GM21576 (cell line): ENCODE measurements around the gene MBOAT1.
A peak's percentile ranks its signal among the peaks of the same experiment; 100 is the strongest.

ENCODE experiments used
- ATAC-seq: cut with Tn5 transposase; IDR thresholded peaks from one replicate; pipeline ENCODE4 v1.9.1; 2021; ENCODE audit warnings: mild to moderate bottlenecking, moderate library complexity; ENCODE audit not compliant: unreplicated experiment

Gene MBOAT1

DNA sequence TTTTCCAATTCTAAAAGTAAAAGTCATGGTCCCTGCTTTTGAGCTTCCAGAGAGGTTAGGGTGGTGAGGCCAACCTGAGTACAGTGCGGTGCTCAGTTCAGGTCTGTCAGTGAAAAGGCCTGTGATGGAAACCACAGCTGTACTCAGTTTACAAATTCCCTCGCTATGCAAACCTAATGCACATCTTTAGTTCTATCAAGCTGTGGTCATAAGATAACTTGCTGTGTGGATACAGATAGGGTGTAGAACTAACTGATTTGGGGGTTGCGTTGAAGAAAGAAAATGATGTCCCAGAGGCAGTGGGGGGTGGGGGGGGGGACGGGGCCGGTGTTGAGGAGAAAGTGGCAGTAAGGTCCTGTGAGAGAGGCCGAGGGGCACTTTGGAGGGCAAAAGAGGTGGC is 22.8 kb upstream of the MBOAT1 start:
- ATAC-seq, result no peak

DNA sequence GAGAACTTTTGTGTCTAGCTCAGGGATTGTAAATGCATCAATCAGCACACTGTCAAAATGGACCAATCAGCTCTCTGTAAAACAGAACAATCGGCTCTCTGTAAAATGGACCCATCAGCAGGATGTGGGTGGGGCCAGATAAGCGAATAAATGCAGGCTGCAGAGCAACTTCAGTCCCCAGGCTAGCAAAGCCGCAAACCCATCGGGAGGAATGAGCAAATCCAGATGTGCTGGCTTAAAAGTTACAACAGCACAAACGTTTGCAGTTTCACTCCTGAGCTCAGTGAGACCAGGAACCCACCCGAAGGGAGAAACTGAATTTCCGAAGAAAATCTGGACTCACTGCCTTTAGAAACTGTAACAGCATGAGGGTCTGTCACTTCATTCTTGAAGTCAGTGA is 21.9 kb upstream of the MBOAT1 start:
- ATAC-seq, result no peak

DNA sequence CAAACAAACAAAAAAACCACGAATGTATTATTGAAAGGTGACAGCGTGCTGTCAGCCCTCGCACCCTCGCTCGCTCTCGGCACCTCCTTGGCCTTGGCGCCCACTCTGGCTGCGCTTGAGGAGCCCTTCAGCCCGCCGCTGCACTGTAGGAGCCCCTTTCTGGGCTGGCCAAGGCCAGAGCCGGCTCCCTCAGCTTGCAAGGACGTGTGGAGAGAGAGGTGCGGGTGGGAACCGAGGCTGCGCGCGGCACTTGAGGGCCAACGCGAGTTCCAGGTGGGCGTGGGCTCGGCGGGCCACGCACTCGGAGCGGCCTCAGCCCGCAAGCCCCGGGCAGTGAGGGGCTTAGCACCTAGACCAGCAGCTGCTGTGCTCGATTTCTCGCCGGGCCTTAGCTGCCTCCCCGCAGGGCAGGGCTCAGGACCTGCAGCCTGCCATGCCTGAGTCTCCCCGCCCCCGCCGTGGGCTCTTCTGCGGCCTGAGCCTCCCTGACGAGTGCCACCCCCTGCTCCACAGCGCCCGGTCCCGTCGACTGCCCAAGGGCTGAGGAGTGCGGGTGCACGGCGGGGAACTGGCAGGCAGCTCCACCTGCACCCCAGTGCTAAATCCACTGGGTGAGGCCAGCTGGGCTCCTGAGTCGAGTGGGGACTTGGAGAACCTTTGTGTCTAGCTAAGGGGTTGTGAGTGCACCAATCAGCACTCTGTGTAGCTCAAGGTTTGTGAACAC is 20.9 kb upstream of the MBOAT1 start:
- no peak for ATAC-seq

DNA sequence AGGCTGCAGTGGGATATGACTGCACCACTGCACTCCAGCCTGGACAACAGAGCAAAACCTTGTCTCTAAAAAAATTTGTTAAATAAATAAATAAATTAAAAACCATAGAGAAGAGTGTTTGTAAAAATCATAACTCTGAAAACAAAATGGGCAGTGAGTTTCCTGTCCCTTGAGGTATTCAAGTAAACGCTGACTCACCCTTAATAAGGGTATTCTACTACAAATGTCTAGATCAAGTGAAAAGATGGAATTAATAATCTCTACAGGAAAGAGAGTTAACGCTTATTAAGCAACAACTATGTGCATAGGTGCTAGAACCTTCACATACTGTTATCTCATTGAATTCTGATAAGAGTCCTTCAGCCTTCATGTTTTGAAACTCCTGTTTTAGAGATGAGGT is 19.9 kb upstream of the MBOAT1 start:
- no peak for ATAC-seq

DNA sequence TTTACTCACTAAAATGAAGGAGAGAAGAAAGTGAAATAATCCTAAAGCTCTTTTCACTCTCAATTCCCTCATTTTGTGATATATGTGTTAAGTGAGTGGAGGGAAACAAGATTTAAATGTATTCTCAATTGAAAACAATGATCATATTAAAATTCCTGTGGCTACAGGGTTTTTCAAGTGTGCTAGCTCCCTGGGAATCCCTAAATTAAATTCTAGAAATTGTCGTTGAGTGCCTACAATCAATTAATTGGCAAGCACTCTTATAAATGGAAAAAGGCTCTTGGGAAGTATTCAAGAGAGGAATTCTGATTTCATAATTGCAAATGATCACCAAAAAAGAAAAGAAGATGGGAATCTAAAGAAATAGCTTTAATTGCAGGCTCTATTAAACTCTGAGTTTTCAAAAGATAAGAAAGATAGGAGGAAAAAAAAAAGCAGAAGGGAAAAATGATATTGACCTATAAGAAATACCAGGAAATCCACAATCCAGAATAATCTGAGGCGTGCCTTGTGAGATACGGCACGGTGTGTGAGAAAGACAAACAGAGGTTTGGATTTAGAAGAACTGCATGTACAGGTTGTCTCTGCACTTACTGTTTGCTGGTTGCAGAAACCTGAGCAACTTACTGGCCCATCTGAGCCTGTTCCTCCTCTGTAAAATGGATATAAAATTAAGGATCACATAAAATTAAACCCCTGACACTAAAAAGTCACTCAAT is 18.3 kb upstream of the MBOAT1 start:
- no peak for ATAC-seq

DNA sequence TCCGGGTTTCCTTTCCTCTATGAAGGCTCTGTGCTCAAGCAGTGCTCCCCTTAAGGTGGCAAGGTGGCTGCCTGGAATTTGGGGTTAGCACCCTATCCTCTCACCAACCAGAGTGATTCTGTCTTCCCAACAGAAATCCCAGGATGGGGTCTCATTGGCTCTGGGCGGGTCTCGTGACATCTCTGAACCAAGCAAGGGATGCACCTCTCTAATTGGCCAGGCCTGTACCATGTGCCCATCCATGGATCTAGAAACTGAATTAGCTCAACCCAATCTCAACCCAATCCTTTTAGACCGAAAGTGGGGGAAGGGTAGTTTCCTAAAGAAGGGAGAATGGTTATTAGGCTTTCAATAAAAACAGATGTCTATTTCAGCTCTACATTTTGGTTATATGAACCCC is 17.6 kb upstream of the MBOAT1 start:
- no peak for ATAC-seq

- no peak for ATAC-seq
These were observed 15.1 kb upstream of the MBOAT1 start for GRCh38 chr6:20227350-20227749.

DNA sequence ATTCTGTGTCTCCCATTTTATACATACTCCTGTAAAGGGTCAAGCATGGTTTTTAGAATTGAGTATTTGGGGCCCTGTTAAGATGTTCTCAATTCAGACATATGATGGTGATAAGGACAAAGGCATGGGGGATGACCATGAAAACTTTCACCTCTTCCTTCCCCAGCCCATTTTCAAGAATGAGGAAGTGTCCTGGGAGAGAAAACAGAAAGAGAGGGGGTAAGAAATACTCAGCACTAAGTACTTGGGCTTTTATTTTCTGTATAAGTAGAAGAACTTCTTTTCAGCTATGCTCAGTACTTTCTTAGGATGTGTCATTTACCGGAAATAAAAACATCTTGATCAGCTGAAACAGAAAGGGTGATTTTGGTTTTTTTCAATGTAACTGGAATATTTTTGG is 10.9 kb upstream of the MBOAT1 start:
- no peak for ATAC-seq

GRCh38 chr6:20221421-20221820 is 9.2 kb upstream of the MBOAT1 start:
- ATAC-seq, result no peak

DNA sequence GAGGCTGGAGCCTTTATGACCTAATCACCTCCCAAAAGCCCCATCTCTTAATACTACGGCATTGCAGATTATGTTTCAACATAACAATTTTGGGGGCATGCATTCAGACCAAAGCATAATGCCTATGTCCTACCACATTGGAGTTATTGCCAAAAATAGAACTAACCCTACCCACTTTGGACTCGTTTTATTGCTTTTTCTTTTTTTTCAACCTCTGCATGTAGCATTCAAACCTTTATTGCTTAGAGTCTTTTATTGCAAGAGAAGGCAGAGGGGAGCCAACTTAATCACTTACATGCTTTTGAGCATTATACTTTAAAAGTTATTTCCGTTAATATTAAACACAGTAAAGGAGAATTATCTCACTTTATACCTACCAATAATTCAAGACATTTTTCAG is 8.1 kb upstream of the MBOAT1 start:
- ATAC-seq, result no peak

GRCh38 chr6:20217891-20218290 is 5.6 kb upstream of the MBOAT1 start:
- ATAC-seq, result no peak

DNA sequence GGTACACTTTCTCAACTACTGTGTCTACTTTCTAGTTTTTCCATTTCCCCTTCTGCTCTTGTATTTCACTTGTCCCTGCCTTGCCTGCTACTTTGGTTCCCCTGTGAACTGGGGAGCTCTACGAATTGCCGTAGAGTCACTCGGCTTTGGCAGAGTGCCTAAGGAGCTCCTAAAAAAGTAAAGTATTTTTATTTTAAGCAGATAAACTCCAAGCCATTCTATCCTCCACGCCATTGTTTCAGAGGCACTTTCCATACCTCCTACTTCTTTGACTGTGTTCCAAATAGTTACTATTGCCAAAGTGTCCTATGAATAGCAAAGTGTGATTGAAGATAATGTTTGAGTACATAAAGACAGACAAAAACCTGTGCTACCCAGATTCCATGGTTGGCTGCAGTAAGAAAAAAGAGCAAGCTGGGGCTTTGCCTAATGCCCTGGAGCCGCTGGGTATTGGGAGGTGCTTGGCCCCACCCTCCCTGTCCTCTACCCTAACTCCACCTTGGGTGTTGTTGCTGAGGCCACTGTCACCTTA is 5.1 kb upstream of the MBOAT1 start:
- no peak for ATAC-seq

GRCh38 chr6:20215310-20215709 is 3.0 kb upstream of the MBOAT1 start:
- ATAC-seq, result no peak

GRCh38 chr6:20213271-20213798 is 1.1 kb upstream of the MBOAT1 start:
- ATAC-seq, result no peak

GRCh38 chr6:20211941-20212391 is 303 bp downstream of the MBOAT1 start:
- ATAC-seq, result peak; percentile 23

DNA sequence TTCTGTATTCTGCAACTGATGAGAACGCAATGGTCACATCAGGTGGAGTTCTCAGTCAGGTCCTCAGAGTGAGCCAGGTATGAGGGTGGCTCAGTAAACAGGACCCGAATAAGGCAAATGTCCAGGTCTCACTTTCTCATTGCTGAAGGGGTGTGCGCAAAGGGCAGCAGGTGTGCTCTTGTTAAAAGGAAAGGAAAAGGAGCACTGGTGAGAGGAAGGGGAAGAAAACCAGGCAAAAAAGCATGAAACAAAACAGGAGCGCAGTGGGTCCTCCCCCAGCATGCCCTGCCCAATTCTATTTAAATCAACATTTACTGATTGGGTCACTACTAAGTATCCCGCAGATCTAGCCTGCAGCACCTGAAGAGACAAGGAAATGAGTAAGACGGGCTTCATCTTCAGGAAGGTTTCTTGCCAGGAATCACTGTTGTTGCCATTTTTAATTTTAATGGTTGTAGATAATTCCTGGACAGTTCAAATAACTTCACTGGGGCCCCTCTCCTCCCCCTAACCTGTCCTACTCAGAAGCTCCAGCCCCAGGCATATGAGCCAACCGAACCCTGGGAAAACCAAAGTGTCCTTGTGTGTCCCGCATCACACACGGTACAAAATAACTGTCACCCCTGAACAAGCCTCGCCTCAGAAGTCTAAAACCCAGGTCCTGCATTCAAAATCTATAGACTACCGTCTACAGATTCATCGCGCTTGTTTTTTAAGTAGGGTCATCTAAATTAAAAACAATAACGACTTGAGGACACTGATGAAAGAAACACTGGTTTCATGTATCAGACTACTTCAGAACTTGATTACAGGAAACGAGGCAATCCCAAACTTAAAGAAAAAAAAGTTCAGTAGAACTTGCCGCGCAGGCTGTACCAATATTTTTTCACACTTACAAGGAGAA is 980 bp downstream of the MBOAT1 start:
- no peak for ATAC-seq

DNA sequence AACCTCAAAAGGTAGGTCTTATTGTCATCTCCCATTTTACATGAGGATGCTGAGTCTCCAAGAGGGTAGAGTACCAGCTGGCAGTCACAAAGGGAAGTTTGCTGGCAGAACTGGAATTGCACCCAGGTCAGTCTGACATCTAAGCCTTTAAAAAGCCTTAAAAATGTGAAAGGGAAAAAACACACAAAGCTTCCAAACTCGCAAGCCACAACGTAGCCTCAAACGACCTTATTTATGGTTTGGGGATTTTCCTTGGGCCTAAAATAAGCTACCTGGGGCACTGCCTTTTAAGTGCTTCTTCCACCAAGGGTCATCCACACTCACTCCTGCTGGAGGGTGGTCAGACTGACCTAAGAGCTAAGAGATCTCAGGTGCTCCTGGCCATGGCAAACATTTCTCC is 2.1 kb downstream of the MBOAT1 start:
- no peak for ATAC-seq

GRCh38 chr6:20208687-20209378 is 3.4 kb downstream of the MBOAT1 start:
- no peak for ATAC-seq

GRCh38 chr6:20207088-20207418 is 5.2 kb downstream of the MBOAT1 start:
- ATAC-seq, result no peak

- ATAC-seq, result no peak
These were observed 6.5 kb downstream of the MBOAT1 start for GRCh38 chr6:20205722-20206161.

DNA sequence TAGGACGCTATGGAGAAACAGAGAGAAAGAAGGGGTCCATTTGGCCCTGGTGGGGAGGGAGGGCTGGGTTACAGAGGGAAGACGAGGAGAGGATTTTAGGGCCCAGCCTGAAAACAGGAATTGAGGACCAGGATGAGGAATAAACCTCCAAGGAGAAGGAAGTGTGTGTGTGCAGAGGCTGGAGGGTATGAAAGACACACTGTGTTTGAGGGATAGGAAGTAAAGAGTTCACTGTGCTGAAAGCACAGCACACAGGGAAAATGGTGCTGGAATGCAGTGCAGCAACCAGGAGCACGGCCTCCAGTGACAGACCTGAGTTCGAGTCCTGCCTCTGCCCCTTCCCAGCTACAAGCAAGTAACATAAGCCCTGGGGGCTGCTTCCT is 7.8 kb downstream of the MBOAT1 start:
- no peak for ATAC-seq
